HCT116 (cell line): ENCODE results near the gene RASSF6. TPM values are rescaled to one million over a fixed set of nuclear protein-coding genes. Genes with fewer than 3 reads are reported as not detected.

Experiments
- ATAC-seq: fragments of 200-7000 bp; cut with Tn5 transposase; 2 replicates; pipeline ENCODE4 v1.9.1; 2020; ENCODE audit warnings: mild to moderate bottlenecking, moderate library complexity
- BruUV-seq: library from RNA; stranded (reverse); fragments of 400-500 nt; replicated peaks from 2 replicates; lab custom pipeline; 2021; lab: Mats Ljungman, UMichigan
- CTCF ChIA-PET: fragments of 300-600 bp; sonication (Branson Sonifier 250); formaldehyde crosslinking; loops from one replicate; lab custom pipeline; 2021; ENCODE audit warnings: antibody characterized with exemption; lab: Charles Lee
- POLR2A ChIA-PET: fragments of 300-600, 350-600 bp; sonication (Branson Sonifier 250); formaldehyde crosslinking; loops from one replicate; lab custom pipeline; 2021; ENCODE audit warnings: antibody characterized with exemption; lab: Charles Lee
- RAD21 ChIA-PET, 2 experiments: fragments of 300-600 bp; sonication (Branson Sonifier 250); formaldehyde crosslinking; loops; one replicate each; lab custom pipeline; 2023; ENCODE audit warnings: low total read pairs in 2 of 2; ENCODE audit not compliant: uncharacterized antibody in 2 of 2, unreplicated experiment in 2 of 2, low non-redundant PET in 1 of 2; lab: Charles Lee
- DNase-seq: peaks from one replicate; pipeline ENCODE4 v3.0.0-alpha.2; 2010; ENCODE audit warnings: low read depth, low spot score
- H2AFZ ChIP-seq: fragments of 200-600 bp; shearing (Covaris generic), sonication (generic); 2 replicates; pipeline ENCODE4 v1.6.1; 2017; ENCODE audit warnings: low read depth, mixed run types, mixed read lengths, antibody characterized with exemption, low read length; ENCODE audit not compliant: poor library complexity, severe bottlenecking
- H3K27ac ChIP-seq: 2 replicates; pipeline ENCODE4 v1.5.1; 2012; ENCODE audit warnings: low read depth, low read length
- H3K27me3 ChIP-seq: fragments of 200-600 bp; sonication (generic); 2 replicates; pipeline ENCODE4 v1.6.1; 2016; ENCODE audit warnings: mixed run types, low read length, mixed read lengths; ENCODE audit not compliant: insufficient read depth
- H3K36me3 ChIP-seq, 2 experiments: fragments of 200-500 bp in 1 of 2; fragments of 200-600 bp in 1 of 2; sonication (Bioruptor generic) in 1 of 2; sonication (generic) in 1 of 2; 2 replicates each; pipeline versions ENCODE4 v1.5.1 to v1.6.1; 2014 to 2016; ENCODE audit warnings: low read length in 2 of 2, inconsistent platforms in 1 of 2, mixed read lengths in 1 of 2, mixed run types in 1 of 2; ENCODE audit not compliant: insufficient read depth in 2 of 2, control insufficient read depth in 1 of 2
- H3K4me1 ChIP-seq, 2 experiments: fragments of 200-600 bp in 1 of 2; sonication (generic) in 1 of 2; 2 replicates each; pipeline versions ENCODE4 v1.5.1 to v1.6.1; 2012 to 2017; ENCODE audit warnings: low read length in 2 of 2, inconsistent platforms in 1 of 2, mild to moderate bottlenecking in 1 of 2, mixed read lengths in 1 of 2, mixed run types in 1 of 2, moderate library complexity in 1 of 2; ENCODE audit not compliant: insufficient read depth in 2 of 2, control insufficient read depth in 1 of 2
- H3K4me2 ChIP-seq: fragments of 200-600 bp; sonication (generic); 2 replicates; pipeline ENCODE4 v1.6.1; 2017; ENCODE audit warnings: mixed run types, low read length, mixed read lengths
- H3K4me3 ChIP-seq, 2 experiments: fragments of 200-600 bp in 1 of 2; sonication (generic) in 1 of 2; replicated peaks in 1 of 2; 2 replicates each; pipeline ENCODE4 v1.5.1; 2011 to 2016; ENCODE audit warnings: low read length in 2 of 2, control low read depth in 1 of 2, low read depth in 1 of 2, mild to moderate bottlenecking in 1 of 2, mixed read lengths in 1 of 2, mixed run types in 1 of 2
- H3K79me2 ChIP-seq: fragments of 200-600 bp; sonication (generic); 2 replicates; pipeline ENCODE4 v1.6.1; 2017; ENCODE audit warnings: mild to moderate bottlenecking, mixed run types, low read length, moderate library complexity, mixed read lengths; ENCODE audit not compliant: insufficient read depth
- H3K9ac ChIP-seq: fragments of 200-600 bp; sonication (generic); 2 replicates; pipeline ENCODE4 v1.6.1; 2016; ENCODE audit warnings: low read length, mixed read lengths
- H3K9me2 ChIP-seq: fragments of 200-600 bp; sonication (generic), shearing (Covaris generic); 2 replicates; pipeline ENCODE4 v1.6.1; 2017; ENCODE audit warnings: mixed run types, mild to moderate bottlenecking, moderate library complexity; ENCODE audit not compliant: insufficient read depth
- H3K9me3 ChIP-seq, 2 experiments: fragments of 200-500 bp in 1 of 2; fragments of 200-600 bp in 1 of 2; sonication (Bioruptor generic) in 1 of 2; sonication (generic) in 1 of 2; 2 replicates each; pipeline ENCODE4 v1.6.1; 2014 to 2017; ENCODE audit warnings: low read length in 2 of 2, mixed read lengths in 2 of 2, inconsistent platforms in 1 of 2, low read depth in 1 of 2, mild to moderate bottlenecking in 1 of 2, mixed run types in 1 of 2, moderate library complexity in 1 of 2; ENCODE audit not compliant: control insufficient read depth in 1 of 2, insufficient read depth in 1 of 2
- H4K20me1 ChIP-seq: fragments of 200-600 bp; sonication (generic), shearing (Covaris generic); 2 replicates; pipeline ENCODE4 v1.6.1; 2017; ENCODE audit warnings: mixed run types, mild to moderate bottlenecking, moderate library complexity; ENCODE audit not compliant: insufficient read depth
- EGR1 ChIP-seq: IDR thresholded peaks from 2 replicates; pipeline ENCODE4 v1.6.1; 2012; ENCODE audit warnings: low read depth
- EZH2 ChIP-seq: fragments of 200-600 bp; sonication (generic); IDR thresholded peaks from 2 replicates; pipeline ENCODE4 v1.6.1; 2017; ENCODE audit warnings: antibody characterized with exemption, mixed run types
- FOSL1 ChIP-seq: IDR thresholded peaks from 2 replicates; pipeline ENCODE4 v1.6.1; 2012; ENCODE audit warnings: low read depth
- REST ChIP-seq: IDR thresholded peaks from 2 replicates; pipeline ENCODE4 v1.6.1; 2012; ENCODE audit warnings: low read depth
- SP1 ChIP-seq: IDR thresholded peaks from 2 replicates; pipeline ENCODE4 v1.6.1; 2012; ENCODE audit warnings: low read depth
- TCF7L2 ChIP-seq: IDR thresholded peaks from 2 replicates; pipeline ENCODE4 v1.7.0; 2011; ENCODE audit warnings: borderline replicate concordance, inconsistent platforms; ENCODE audit not compliant: insufficient read depth, insufficient read length; ENCODE audit errors: extremely low read depth
- intact Hi-C: fragments of 100-400 bp; cut with micrococcal nuclease; formaldehyde crosslinking; loops from 2 replicates; pipeline ENCODE4 v1.10.0; 2022
- total RNA-seq: library from RNA; stranded (reverse); gene quantifications from one replicate; pipeline ENCODE4 v1.2.1, GENCODE V29; 2021; ENCODE audit not compliant: unreplicated experiment

RASSF6 gene
- total RNA-seq, 1 experiment from 2014 or later = 1.1 TPM

GRCh38 chr4:73614311-73614867, 5.8 kb downstream of the RASSF6 start:
- POLR2A ChIA-PET = no interaction called here
- no peak for DNase-seq
- CTCF ChIA-PET = no interaction called here
- Histone ChIP-seq H2AFZ (no peak overlapping the region), H3K4me1 (peaks cover 0 to 6% of the 10 kb centered on the region in 2 experiments; a peak in 1 of 4 replicates), H3K27ac (no peak overlapping the region), H3K36me3 (no peaks in the 10 kb centered on the region), H3K4me3 (no peak overlapping the region), H3K9me3 (no peaks in the 10 kb centered on the region), H3K27me3 (no peaks in the 10 kb centered on the region), H3K9ac (no peak overlapping the region), H3K9me2 (no peaks in the 10 kb centered on the region), H3K79me2 (no peaks in the 10 kb centered on the region), H4K20me1 (no peaks in the 10 kb centered on the region), H3K4me2 (no peak overlapping the region)
- ATAC-seq = no peak
- TF ChIP-seq REST (no peak), EGR1 (no peak), EZH2 (no peak)
- intact Hi-C loops = no loop called here
- no TSS peak for BruUV-seq
- RAD21 ChIA-PET = no interaction called here

DNA sequence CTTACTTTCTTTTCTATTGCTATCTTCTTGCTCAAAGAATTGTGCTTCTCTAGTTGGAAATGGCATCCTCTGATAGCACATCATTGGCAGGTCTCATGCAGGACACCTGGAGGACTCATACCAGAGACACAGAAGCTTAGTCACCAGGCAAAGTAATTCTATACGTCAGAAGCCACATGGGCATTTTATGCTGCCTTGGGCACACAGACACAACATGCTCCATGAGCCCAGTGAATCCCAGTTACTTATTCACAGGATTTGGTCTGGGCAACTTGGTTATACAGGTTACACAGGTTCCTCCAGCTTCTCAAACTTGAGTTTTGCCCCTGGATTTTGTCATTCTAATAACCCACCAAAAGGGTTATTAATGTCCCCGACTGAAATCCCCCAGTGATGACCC, 7.1 kb downstream of the RASSF6 start:
- H3K9me3 ChIP-seq = no peaks in the 10 kb centered on the region
- H3K27ac ChIP-seq = no peak overlapping the region
- H3K36me3 ChIP-seq = no peaks in the 10 kb centered on the region
- intact Hi-C loops = no loop called here
- POLR2A ChIA-PET = no interaction called here
- ATAC-seq (no peak), DNase-seq (no peak)
- RAD21 ChIA-PET = no interaction called here
- no TSS peak for BruUV-seq
- H3K9me2 ChIP-seq = no peaks in the 10 kb centered on the region
- no peak overlapping the region for H3K4me2 ChIP-seq
- H3K27me3 ChIP-seq = no peaks in the 10 kb centered on the region
- H2AFZ ChIP-seq = no peak overlapping the region
- H3K79me2 ChIP-seq = no peaks in the 10 kb centered on the region
- H3K4me1 ChIP-seq = peaks cover 0 to 5% of the 10 kb centered on the region in 2 experiments; a peak in 1 of 4 replicates
- no peak overlapping the region for H3K9ac ChIP-seq
- no peaks in the 10 kb centered on the region for H4K20me1 ChIP-seq
- CTCF ChIA-PET = interaction anchor here (0.9 kb wide), 1 partner anchor 41 kb away, joined by 6 read pairs; no protein-coding TSS in a partner anchor
- no peak overlapping the region for H3K4me3 ChIP-seq
- TF ChIP-seq EZH2 (no peak), FOSL1 (no peak), TCF7L2 (no peak), SP1 (no peak)
